ENCODE measurements around the gene HERC3.

DNA sequence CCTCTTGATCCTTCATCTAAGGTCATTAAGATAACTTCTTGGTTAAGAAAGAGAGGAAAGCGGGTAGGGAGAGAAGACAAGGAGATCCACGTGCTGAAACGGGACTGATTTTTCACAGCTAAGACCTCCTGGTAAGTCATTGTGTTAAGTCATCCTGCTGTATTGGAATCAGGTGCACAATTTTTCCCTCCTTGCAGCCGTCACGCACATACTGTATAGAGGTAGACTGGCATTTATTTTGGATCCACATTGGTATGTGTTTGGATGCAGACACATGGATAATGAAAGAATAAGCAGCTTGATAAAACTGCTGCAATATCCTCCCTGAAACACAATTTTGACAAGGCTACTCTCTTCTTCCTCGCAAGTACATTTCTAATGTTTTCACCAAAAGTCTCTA lies 165.5 kb downstream of the HERC3 start:
- TF ChIP-seq, protein P1, sequence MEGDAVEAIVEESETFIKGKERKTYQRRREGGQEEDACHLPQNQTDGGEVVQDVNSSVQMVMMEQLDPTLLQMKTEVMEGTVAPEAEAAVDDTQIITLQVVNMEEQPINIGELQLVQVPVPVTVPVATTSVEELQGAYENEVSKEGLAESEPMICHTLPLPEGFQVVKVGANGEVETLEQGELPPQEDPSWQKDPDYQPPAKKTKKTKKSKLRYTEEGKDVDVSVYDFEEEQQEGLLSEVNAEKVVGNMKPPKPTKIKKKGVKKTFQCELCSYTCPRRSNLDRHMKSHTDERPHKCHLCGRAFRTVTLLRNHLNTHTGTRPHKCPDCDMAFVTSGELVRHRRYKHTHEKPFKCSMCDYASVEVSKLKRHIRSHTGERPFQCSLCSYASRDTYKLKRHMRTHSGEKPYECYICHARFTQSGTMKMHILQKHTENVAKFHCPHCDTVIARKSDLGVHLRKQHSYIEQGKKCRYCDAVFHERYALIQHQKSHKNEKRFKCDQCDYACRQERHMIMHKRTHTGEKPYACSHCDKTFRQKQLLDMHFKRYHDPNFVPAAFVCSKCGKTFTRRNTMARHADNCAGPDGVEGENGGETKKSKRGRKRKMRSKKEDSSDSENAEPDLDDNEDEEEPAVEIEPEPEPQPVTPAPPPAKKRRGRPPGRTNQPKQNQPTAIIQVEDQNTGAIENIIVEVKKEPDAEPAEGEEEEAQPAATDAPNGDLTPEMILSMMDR (IDR thresholded peaks at IDR 0.05), result no peak
- TF ChIP-seq POLR2A (IDR thresholded peaks at IDR 0.05), result no peak

Data from testis (tissue), 2 donors.